Forelimb muscle (tissue), 1 donor: ENCODE measurements around the gene FAM181A. TPM values are rescaled to one million over a fixed set of nuclear protein-coding genes. Genes with fewer than 3 reads are reported as not detected.

Experiments
- DNase-seq: peaks from one replicate; pipeline ENCODE4 v3.0.0-alpha.2; 2013; ENCODE audit warnings: low read depth
- polyA plus RNA-seq: library from polyadenylated mRNA; unstranded; fragments of 120-200 nt; gene quantifications from one replicate; pipeline ENCODE4 v1.2.1, GENCODE V29; 2013; ENCODE audit not compliant: insufficient read length

The FAM181A gene
- polyA plus RNA-seq, 1 donor = not detected

- no peak for DNase-seq
Observed at GRCh38 chr14:93962701-93963601, 35.8 kb downstream of the FAM181A start.

DNA sequence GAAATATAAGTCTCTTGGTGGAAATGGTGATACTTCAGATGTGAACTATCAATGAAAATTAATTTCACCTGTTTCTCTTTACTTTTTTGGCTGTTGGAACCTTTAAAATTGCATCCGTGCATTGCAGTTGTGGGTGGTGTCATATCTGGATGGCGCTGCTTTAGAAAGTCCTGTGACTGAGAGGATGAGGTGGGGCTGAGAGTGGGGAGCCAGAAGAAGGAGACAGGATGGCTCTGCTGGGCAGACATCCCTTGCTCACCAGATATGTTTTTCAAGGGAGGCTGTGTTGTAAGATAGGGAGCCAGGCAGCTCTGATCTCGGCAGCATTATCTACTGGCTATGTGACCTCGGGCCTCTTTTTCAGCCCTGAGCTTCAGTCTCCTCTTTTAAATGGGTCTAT lies 36.5 kb downstream of the FAM181A start:
- no peak for DNase-seq

GRCh38 chr14:93964281-93964680 lies 37.1 kb downstream of the FAM181A start:
- no peak for DNase-seq

GRCh38 chr14:93964820-93965286 lies 37.7 kb downstream of the FAM181A start:
- DNase-seq = no peak

- DNase-seq = no peak
Observed at GRCh38 chr14:93965287-93965821, 38.2 kb downstream of the FAM181A start.

GRCh38 chr14:93965946-93966474 lies 38.9 kb downstream of the FAM181A start:
- no peak for DNase-seq

DNA sequence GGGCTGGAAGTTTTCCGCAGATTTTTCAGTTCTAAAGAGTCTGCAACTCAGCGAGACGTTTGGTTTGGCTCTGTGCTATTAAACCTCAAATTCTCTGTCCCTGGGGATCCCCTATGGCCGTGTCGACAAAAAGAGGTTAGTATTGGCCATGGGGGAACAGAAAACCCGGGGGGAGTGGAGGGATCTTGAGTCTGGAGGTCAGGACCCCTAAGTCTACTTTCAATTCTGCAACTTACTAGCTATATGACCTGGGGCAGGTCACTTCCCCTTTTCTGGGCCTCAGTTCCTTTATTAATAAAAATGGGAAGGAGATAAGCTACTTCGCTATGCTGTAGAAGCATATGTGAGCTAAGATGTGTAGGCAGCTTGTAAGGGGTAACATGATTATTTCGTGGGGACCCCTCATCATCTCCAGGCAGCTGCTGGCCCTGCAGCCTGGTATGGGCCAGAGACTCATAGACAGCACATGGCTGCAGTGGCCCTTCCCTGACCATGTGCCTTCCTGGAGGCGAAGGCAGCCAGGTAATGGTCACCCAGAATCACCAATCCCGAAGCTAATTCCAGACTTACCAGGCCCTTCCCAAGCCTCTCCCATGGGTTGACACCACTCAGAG lies 40.6 kb downstream of the FAM181A start:
- DNase-seq = no peak

DNA sequence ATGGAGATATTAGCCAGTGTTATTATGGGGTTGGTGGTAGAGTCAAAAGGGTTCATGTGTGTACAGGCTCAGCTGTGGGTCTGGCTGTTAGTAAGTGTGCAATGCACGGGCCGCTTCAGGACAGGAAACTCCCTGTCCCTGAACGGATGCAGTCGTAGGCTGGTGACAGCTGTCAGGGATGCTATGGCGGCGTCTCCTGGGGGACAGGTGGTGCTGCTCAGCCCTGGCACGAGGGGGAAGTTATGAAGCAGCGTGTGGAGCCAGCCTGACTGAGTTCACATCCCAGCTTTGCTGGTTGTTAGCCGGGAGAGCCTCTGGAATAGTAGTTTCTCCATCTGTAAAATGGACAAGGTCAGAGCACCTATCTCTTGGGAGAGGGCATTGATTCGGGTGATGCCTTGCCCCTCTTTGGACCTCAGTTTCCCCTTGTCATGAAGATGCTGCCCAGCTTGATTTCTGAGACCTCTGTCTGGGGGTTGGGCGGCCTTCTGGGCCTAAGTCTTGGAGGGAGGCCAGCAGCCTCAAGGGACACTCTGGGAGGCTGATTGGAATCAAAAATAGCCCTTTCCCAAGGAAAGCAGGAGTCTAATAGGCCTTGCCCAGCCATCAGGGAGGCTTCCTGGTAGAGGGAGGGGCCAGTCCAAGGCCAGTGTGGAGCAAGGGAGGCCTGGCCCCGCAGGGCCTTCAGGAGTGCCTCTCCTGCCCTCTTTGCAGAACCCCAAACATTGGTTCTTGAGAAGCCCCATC lies 42.1 kb downstream of the FAM181A start:
- DNase-seq = no peak

DNA sequence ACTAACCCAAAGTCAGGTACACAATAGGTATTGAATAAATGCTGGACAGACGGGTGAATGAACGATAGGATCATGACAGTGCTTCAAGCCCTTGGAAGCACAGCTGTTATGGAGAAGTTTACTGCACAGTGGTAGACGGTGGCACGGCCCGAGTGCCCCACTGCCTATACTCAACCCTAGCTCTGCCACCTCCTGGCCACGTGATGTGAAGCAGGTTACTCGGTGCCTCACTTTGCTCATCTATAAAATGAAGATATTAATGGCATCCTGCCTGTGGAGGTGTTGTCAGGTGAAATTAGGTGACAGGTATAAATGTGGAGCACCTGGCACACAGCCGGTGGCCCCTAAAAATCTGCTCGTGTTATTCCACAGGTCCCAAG lies 43.4 kb downstream of the FAM181A start:
- DNase-seq = no peak

GRCh38 chr14:93970965-93971634 lies 44.0 kb downstream of the FAM181A start:
- no peak for DNase-seq

DNA sequence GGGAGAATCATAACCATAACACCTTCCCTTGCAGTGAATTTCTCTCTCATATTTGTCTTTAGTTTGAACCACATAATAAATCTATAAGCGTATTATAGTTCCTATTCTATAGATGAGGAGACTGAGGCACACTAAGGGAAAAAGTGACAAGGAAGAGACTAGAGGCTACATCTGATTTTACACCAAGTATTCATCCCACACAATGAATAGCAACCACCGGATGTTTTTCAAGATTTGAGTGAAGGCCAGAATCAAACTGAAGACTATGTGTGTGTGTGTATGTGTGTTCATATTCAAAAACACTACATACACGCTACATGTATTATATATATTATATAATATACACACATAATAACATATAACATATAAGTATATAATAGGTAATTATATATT lies 44.5 kb downstream of the FAM181A start:
- DNase-seq = no peak

GRCh38 chr14:93972618-93973205 lies 45.6 kb downstream of the FAM181A start:
- no peak for DNase-seq

- DNase-seq = no peak
Observed at GRCh38 chr14:93973607-93974006, 46.5 kb downstream of the FAM181A start.

- no peak for DNase-seq
Observed at GRCh38 chr14:93974299-93974698, 47.2 kb downstream of the FAM181A start.

DNA sequence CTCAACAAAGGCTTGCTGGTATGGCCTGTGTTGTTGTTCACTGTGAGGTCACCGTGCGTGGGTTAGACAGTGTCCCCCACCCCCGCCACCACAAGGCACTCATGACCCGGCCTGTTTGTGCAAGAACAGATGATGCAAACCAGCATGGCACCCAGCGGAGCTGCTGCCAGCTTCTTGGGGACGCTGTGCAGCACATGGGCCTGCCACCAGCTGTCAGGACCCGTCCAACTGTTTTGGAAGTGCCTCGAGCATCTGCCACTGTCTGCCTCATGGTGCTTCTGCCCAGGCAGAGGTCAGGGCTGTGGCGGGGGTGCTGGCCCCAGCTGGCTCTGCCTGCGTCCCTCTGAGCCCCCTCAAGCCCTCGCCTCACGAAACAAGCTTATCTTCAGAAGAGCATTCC lies 47.7 kb downstream of the FAM181A start:
- no peak for DNase-seq

GRCh38 chr14:93975791-93976476 lies 48.8 kb downstream of the FAM181A start:
- DNase-seq = no peak

- no peak for DNase-seq
Observed at GRCh38 chr14:93976477-93977057, 49.4 kb downstream of the FAM181A start, which contains the start of gene ASB2. ASB2 (minus strand) TSS chr14:93976570; CDS start chr14:93964539, 12,031 bp downstream.

DNA sequence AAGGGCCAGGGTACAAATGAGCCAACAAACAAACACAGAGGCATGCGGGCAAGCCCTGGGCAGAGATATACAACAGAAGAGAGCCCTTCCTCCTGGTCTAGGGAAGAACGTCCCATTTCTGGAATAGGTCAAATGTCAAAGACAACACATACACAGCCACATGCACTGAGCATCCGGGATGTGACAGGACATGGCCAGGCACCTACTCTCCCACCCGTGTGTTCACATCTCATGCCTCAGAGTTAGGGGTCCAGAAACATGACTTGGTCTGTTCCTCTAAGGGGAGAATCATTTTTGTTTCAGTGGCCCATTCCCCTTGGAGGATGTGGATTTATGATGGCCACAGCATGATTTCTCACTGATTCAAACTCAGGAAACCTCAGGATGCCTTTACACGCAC lies 50.0 kb downstream of the FAM181A start:
- no peak for DNase-seq

DNA sequence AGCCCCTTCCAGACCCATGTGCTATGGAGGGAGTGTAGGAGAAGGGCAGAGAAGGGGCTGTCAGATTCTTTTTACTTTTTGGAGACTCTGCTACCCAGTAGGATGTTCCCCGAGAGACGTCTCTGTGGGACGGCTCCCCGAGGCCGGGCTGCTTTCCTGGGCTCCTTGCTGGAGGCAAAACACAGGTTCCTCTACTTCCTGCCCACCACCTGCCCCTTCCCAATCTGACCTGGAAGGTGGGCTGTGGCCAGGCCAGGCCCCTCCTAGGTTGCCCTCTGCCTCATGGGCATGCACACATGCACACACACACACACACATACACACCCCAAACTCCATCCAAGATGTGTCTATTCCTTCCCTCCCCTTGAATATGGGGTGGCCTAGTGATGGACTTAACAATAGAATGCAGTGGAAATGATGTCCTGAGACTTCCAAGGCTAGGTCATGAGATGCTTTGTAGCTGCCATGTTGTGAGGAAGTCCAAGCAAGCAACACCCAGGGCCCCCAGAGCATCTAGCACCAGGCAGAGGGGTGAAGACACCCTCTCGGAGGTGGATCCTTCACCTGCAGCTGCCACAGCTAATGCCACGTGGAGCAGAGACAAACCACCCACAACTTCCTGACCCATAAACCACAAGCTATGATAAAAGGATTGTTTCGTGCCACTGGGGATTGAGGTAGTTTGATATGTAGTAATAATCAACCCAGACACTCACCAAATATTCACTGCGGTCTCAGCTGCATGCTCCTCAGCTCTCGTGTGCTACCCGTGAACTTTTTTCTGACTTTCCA lies 50.8 kb downstream of the FAM181A start:
- no peak for DNase-seq
